Activated T-cell treated with anti-CD3 and anti-CD28 coated beads, Interleukin-2, amount 50 U/mL, for 72 hours (primary cell): ENCODE results near the gene ANKH. TPM values are rescaled to one million over a fixed set of nuclear protein-coding genes. Genes with fewer than 3 reads are reported as not detected.
A peak's percentile ranks its signal among the peaks of the same experiment; 100 is the strongest.
"Not testable (repeated sequence)": the region's sequence is repeated elsewhere in the genome, so short reads cannot be mapped to it uniquely, and the experiment has no call there.

Experiments used
- ATAC-seq, 2 donors: fragments of 150-1000 bp; cut with Tn5 transposase; replicated peaks in 1 of 2; 2 replicates each; pipeline ENCODE4 v1.10.0; 2021; ENCODE audit warnings: moderate library complexity in 2 of 2, mild to moderate bottlenecking in 1 of 2
- DNase-seq, 2 donors: peaks; one replicate each; pipeline ENCODE4 v3.0.0; 2021 to 2022; ENCODE audit warnings: mixed read lengths in 1 of 2
- H3K27ac Mint-ChIP-seq: one replicate; pipeline ENCODE4 v1.8.0; 2022; ENCODE audit warnings: mild to moderate bottlenecking, moderate library complexity, mixed read lengths
- H3K27me3 Mint-ChIP-seq: one replicate; pipeline ENCODE4 v1.8.0; 2022; ENCODE audit warnings: low read depth, mixed read lengths
- H3K36me3 Mint-ChIP-seq, 2 donors: one replicate each; pipeline ENCODE4 v1.8.0; 2022; ENCODE audit warnings: mixed read lengths in 2 of 2, mild to moderate bottlenecking in 1 of 2; ENCODE audit not compliant: insufficient read depth in 2 of 2
- H3K4me1 Mint-ChIP-seq: one replicate; pipeline ENCODE4 v1.8.0; 2022; ENCODE audit warnings: low read depth, mixed read lengths
- H3K4me3 Mint-ChIP-seq, 2 donors: one replicate each; pipeline ENCODE4 v1.8.0; 2022; ENCODE audit warnings: mild to moderate bottlenecking in 2 of 2, mixed read lengths in 2 of 2, moderate library complexity in 2 of 2
- H3K9me3 Mint-ChIP-seq, 2 donors: one replicate each; pipeline ENCODE4 v1.8.0; 2022; ENCODE audit warnings: mixed read lengths in 2 of 2
- total RNA-seq, 2 donors: library from RNA; stranded (reverse); gene quantifications; one replicate each; pipeline ENCODE4 v1.2.3, GENCODE V29; 2022

The ANKH gene
- total RNA-seq, 2 donors from 2014 or later = 86.3 to 103 TPM

DNA sequence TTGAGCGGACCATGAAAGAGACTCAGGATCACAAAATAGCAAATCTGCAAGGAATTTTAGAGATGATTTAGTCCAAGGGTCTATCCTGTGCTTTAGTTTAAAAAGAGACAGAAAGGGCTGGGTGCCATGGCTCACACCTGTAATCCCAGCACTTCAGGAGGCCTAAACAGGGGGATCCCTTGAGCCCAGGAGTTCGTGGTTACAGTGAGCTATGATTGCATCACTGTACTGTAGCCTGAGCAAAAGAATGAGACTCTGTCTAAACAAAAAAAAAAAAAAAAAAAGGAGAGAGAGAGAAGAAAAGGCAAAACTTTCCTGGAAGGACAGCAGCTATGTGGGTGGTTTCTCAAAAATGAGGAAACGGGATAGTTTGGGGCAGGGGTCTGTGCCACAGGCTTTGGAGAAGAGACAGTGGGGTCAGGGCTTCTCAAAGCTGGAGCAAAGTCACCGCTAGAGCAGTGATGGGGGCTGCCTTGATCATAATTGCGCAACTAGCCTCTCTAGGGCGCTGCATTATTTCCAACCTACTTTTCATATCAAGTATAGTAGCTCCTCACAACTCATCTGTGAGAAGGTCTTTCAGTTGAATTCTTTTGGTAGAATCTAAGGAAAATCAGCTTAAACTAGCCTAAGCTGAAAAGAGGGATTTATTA is 8.5 kb upstream of the ANKH start:
- no peaks in the 10 kb centered on the region for H3K36me3 Mint-ChIP-seq
- no peak for DNase-seq
- peak overlapping the region; percentile 21 for H3K27ac Mint-ChIP-seq
- H3K9me3 Mint-ChIP-seq = no peaks in the 10 kb centered on the region
- H3K4me3 Mint-ChIP-seq = no peak overlapping the region
- peaks cover 8% of the 10 kb centered on the region for H3K27me3 Mint-ChIP-seq
- peak in 1 of 2 donors; percentile 50 for ATAC-seq
- peaks cover 5% of the 10 kb centered on the region for H3K4me1 Mint-ChIP-seq

DNA sequence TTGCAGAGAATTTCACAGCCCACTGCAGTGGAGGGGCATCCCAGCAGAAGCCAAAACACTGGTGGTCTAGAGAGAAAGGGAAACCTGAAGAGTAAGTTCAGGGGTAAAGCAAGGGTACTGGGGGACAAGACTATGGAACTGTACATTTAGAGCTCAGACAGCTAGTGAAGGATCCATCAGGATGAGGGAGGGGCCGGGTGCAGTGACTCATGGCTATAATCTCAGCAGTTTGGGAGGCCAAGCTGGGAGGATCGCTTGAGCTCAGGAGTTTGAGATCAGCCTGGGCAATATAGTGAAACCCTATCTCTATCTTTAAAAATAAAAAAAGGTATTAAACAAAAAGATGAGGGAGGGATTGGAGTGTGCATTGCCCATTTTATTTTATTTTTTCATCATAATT is 7.8 kb upstream of the ANKH start:
- peaks cover 5% of the 10 kb centered on the region for H3K4me1 Mint-ChIP-seq
- no peak overlapping the region for H3K4me3 Mint-ChIP-seq
- DNase-seq = no peak
- peaks cover 1% of the 10 kb centered on the region for H3K27me3 Mint-ChIP-seq
- H3K9me3 Mint-ChIP-seq = no peaks in the 10 kb centered on the region
- H3K27ac Mint-ChIP-seq = no peak overlapping the region
- H3K36me3 Mint-ChIP-seq = no peaks in the 10 kb centered on the region
- no peak for ATAC-seq

DNA sequence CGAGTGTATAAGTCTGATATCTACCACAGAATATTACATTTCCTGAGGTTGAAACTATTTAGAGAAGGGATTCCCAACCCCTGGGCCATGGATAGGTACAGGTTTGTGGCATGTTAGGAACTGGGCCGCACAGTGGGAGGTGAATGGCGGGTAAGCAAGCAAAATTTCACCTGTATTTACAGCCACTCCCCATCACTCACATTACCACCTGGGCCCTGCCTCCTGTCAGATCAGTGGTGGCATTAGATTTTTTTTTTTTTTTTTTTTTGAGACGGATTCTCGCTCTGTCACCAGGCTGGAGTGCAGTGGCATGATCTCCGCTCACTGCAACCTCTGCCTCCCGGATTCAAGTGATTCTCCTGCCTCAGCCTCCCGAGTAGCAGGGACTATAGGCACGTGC is 6.6 kb upstream of the ANKH start:
- not testable (repeated sequence) for H3K4me3 Mint-ChIP-seq, H3K27me3 Mint-ChIP-seq, ATAC-seq, DNase-seq, H3K27ac Mint-ChIP-seq, H3K36me3 Mint-ChIP-seq, H3K4me1 Mint-ChIP-seq, H3K9me3 Mint-ChIP-seq

DNA sequence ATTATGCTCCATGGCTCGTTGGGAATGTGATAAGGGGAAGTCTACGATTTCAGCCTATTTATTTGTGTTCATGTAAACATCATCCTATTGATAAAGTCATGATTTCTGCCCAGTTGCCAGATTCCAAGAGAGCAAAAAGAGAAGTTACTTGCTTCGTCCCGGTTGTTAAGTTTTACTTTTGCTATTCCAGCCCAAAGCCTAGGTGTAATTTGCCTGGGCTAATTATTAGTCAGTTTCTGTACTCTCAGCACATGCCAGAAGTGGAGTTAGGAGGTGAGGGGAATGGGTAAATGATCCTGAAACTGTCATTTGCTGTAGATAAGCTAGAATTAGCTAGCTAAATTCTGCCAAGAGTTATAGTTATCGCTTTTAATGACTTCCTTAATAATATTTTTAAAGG is 4.5 kb upstream of the ANKH start:
- no peaks in the 10 kb centered on the region for H3K9me3 Mint-ChIP-seq
- peaks cover 0 to 2% of the 10 kb centered on the region in 2 donors for H3K36me3 Mint-ChIP-seq
- H3K4me1 Mint-ChIP-seq = peaks cover 5% of the 10 kb centered on the region
- no peaks in the 10 kb centered on the region for H3K27me3 Mint-ChIP-seq
- DNase-seq (no peak), ATAC-seq (no peak)
- H3K4me3 Mint-ChIP-seq = no peak overlapping the region
- no peak overlapping the region for H3K27ac Mint-ChIP-seq

DNA sequence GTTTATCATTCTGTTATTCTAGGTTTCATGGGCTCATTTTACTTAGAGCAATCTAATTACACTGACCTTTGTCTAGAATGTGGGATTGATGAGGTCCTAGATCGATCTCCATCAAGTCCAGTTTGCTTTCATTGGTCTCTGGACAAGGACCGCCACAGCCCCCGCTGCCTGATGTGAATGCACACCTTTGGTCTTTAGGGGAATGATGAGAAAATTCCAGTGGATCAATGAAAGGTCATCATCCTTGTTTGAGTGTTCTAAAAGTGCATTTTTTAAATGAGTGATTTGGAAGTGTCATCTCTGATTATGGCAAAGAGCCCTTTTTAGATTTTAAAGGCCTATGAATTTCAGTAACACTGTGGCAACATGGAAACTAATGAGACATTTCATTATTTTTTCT is 2.2 kb upstream of the ANKH start:
- Mint-ChIP-seq H3K36me3 (peaks cover 3 to 5% of the 10 kb centered on the region in 2 donors), H3K27ac (no peak overlapping the region), H3K27me3 (no peaks in the 10 kb centered on the region), H3K4me1 (peaks cover 20% of the 10 kb centered on the region), H3K9me3 (no peaks in the 10 kb centered on the region), H3K4me3 (peak overlapping the region in 1 of 2 donors; percentile 27)
- DNase-seq = no peak
- no peak for ATAC-seq

DNA sequence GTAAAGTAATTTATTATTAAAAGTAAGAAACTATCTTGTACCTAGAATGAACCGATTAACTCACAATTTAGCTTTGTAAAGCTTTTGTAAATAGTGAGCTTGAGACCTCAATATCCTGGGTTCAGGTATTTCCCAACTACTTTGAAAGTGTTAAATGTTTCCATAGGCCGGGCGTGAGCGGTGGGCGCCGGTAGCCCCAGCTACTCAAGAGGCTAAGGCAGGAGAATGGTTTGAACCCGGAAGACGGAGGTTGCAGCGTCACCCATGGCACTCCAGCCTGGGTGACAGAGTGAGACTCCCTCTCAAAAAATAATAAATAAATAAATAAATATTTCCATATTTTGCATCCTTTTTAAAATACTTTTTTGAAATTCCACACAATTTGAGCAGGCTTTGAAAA is 1.5 kb upstream of the ANKH start:
- Mint-ChIP-seq H3K36me3 (peaks cover 3 to 5% of the 10 kb centered on the region in 2 donors), H3K27me3 (no peaks in the 10 kb centered on the region), H3K4me1 (peaks cover 23% of the 10 kb centered on the region), H3K27ac (no peak overlapping the region), H3K4me3 (peak overlapping the region; percentile 92 to 96), H3K9me3 (no peaks in the 10 kb centered on the region)
- DNase-seq (no peak), ATAC-seq (no peak)

DNA sequence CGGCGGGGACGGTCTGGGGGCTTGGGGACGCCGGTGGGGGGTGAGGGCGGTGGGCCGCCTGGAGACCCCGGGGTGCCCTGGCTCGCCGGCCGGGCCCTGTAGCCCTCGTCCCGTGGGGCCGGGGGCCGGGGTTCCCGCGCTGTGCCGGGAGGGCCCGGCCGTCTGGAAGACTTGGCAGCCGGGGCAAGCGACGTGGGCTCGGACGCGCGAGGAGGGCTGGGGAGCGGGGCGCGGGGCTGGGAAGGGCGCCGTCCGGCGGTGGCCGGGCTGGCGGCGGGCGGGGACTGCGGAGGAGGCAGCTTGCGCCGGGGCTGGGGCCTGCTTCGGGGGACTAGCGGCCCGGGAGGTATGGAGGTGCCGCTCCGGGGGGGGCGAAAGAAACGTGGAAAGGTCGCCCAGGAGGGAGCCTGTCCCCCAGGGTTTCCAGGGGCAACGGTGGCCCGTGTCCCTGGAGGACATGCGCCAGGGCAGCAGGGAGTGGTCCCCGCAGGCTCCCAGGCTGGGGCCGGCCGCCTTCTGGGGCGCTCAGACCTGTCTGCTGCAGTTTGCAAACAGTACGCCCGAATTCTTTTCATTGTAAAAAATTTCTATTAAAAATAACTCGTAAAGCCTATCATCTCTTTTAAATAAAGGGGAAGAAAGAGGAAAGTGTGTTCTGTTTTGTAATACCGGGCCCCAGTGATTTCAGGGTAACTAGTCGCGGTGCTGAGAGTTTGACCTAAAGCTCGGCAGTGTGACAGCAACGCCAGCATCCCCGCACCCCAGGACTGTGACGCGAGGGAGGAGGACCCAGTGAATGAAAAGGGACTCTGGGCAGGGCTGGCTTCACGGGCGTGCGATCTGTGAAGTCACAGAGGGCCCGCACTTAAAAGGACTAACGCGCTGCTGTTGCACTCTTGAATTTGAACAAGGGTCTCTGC is 752 bp upstream of the ANKH start:
- H3K27me3 Mint-ChIP-seq = no peaks in the 10 kb centered on the region
- peak; percentile 74 to 77 for DNase-seq
- peak overlapping the region; percentile 92 to 96 for H3K4me3 Mint-ChIP-seq
- H3K27ac Mint-ChIP-seq = peak overlapping the region; percentile 94
- H3K9me3 Mint-ChIP-seq = no peaks in the 10 kb centered on the region
- H3K4me1 Mint-ChIP-seq = peaks cover 23% of the 10 kb centered on the region
- peaks cover 3 to 5% of the 10 kb centered on the region in 2 donors for H3K36me3 Mint-ChIP-seq
- peak; percentile 42 to 55 for ATAC-seq

DNA sequence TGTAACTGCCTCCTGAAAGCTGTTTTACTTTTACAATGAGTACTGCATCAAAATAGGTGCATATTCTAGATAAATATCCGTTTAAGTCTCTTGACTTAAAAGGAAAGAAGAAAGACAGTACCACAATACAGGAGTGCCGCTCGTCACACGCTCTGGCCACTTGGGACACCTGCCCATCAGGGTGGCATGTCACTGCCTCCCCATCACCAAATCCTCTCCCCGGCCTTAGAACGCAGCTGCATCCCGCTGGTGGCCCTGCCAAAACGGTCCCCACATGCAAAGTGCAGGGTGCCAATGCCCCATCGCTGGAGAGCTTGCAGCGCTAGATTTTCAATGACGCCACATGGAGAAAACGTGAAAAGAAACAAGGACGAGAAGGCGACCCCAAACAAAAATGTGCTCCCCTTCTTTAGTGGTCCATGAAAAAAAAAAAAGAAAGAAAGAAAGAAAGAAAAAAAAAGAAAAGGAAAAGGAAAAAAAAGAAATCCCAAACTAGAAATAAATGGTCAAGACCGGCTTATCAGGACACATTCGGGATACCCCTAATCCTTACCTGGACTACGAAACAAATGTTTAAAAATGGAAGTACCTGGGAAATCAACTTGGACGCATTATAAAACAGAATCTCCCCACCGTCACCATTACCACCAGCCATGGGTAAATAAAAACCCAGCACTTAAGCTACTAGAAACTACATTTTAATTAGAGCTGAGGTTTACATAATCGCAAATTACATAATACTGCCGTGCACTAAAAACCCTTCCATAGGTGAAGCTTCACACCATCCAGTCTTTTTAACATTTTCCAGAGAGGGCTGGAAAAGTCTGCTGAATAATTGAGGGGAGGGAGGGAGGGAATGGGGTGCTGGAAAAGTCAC is 1.0 kb downstream of the ANKH start:
- no peaks in the 10 kb centered on the region for H3K27me3 Mint-ChIP-seq
- H3K36me3 Mint-ChIP-seq = peaks cover 3 to 5% of the 10 kb centered on the region in 2 donors
- ATAC-seq = peak in 1 of 2 donors; percentile 31

DNA sequence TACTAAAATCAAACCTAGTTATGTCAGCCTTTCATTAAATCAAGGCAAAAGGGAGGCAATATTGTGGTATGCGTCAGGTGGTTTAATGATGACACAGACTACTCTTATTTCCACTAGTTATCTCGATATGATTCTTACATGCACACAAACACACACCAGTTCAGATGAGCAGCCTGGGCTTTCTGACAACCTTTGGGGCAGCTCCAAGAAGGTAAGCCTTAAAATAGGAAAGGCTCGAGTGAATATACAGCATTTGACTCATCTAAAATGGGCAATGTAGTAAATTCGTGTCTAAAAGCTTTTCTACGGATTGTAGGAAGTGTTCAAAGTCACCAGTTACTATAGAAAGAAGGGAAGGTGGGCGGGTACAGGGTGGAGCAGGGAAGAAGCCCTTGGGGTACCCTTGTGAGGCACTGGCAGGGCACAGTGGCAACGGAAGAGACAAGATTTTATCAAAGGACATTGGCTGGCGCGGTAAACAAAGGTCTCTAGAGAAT is 1.9 kb downstream of the ANKH start:
- Mint-ChIP-seq H3K4me1 (peaks cover 33% of the 10 kb centered on the region), H3K27ac (peak overlapping the region; percentile 99), H3K27me3 (no peaks in the 10 kb centered on the region), H3K9me3 (no peaks in the 10 kb centered on the region), H3K4me3 (peak overlapping the region; percentile 94 to 100), H3K36me3 (peaks cover 3 to 5% of the 10 kb centered on the region in 2 donors)
- DNase-seq (peak; percentile 44 to 60), ATAC-seq (peak; percentile 58 to 63)

More for the DNA sequence above, 1.0 kb downstream of the ANKH start:
- Mint-ChIP-seq H3K4me3 (peak overlapping the region; percentile 94 to 100), H3K27ac (peak overlapping the region; percentile 99), H3K4me1 (peaks cover 31% of the 10 kb centered on the region), H3K9me3 (no peaks in the 10 kb centered on the region)
- DNase-seq = peak; percentile 32 to 72

DNA sequence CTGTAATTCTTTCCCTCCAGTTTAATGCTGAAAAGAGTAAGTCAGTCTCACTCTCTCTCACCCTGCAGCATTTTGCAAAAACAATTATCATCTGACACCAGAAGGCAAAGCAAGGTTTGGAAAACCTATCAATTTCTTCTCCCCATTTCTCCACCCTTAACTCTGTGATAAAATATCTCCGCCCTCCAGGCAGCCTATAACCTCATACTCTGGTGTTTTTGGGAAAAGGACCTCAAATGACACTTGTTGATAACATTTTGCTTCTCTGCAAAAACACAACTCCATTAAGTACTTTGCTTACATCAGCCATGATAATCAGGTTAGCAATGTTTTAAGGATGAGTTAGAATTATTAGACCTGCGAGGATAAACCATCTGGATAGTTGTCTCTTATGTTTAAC is 2.3 kb downstream of the ANKH start:
- ATAC-seq (no peak), DNase-seq (no peak)
- peaks cover 33% of the 10 kb centered on the region for H3K4me1 Mint-ChIP-seq
- no peaks in the 10 kb centered on the region for H3K9me3 Mint-ChIP-seq
- peaks cover 3 to 5% of the 10 kb centered on the region in 2 donors for H3K36me3 Mint-ChIP-seq
- peak overlapping the region; percentile 94 to 100 for H3K4me3 Mint-ChIP-seq
- no peaks in the 10 kb centered on the region for H3K27me3 Mint-ChIP-seq
- peak overlapping the region; percentile 99 for H3K27ac Mint-ChIP-seq

DNA sequence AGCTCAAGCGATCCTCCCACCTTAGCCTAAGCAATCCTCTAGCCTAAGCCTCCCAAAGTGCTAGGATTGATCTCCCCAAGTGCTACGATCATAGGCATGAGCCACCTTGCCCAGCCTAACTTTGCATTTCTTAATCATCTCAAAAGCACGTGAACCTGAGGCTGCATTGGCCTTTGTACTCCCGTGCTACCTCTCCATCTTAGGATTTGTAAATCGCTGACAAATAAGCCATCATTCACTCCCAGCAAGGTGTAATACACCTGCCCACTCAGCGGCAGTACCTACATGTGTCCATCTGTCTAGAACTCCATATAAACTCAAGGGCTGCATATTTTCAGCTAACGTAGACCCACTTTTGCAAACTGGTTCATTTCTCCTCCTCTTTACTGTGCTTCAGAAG is 2.8 kb downstream of the ANKH start:
- no peaks in the 10 kb centered on the region for H3K9me3 Mint-ChIP-seq
- H3K27ac Mint-ChIP-seq = peak overlapping the region; percentile 42
- no peaks in the 10 kb centered on the region for H3K27me3 Mint-ChIP-seq
- H3K4me3 Mint-ChIP-seq = peak overlapping the region; percentile 94 to 100
- ATAC-seq = no peak
- peaks cover 38% of the 10 kb centered on the region for H3K4me1 Mint-ChIP-seq
- no peak for DNase-seq
- peaks cover 3 to 5% of the 10 kb centered on the region in 2 donors for H3K36me3 Mint-ChIP-seq

DNA sequence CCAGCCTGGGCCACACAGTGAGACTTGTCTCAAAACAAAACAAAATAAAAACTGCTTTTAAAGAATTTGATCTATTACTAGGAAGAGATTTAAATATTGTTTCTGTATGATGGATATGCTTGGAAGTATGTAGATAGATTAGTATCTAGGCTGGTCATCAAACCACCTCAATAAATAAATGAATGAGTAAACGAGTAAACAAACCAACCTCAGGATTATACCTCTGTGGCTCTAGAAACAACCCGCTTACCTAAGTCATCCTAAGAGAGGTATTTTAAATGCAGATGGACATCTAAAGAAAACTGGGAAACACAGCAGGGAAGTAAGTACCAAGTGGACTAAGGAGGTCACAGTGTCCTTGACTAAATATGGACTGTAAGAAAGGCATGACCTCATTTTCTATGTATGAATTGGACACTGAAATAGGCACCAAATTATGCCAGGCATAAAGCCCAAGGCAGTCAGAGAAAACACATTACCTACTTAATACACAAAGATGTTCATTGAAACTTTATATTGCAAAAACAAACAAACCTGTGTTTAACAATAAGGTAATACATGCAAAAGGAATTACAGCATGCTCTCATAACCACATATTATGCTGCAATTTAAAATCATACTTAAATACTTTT is 7.3 kb downstream of the ANKH start:
- ATAC-seq (no peak), DNase-seq (no peak)
- Mint-ChIP-seq H3K4me1 (peaks cover 37% of the 10 kb centered on the region), H3K9me3 (no peaks in the 10 kb centered on the region), H3K27ac (peak overlapping the region; percentile 9), H3K4me3 (no peak overlapping the region), H3K36me3 (no peaks in the 10 kb centered on the region), H3K27me3 (no peaks in the 10 kb centered on the region)
